ENCODE data around the gene SBF1.

The SBF1 gene

DNA sequence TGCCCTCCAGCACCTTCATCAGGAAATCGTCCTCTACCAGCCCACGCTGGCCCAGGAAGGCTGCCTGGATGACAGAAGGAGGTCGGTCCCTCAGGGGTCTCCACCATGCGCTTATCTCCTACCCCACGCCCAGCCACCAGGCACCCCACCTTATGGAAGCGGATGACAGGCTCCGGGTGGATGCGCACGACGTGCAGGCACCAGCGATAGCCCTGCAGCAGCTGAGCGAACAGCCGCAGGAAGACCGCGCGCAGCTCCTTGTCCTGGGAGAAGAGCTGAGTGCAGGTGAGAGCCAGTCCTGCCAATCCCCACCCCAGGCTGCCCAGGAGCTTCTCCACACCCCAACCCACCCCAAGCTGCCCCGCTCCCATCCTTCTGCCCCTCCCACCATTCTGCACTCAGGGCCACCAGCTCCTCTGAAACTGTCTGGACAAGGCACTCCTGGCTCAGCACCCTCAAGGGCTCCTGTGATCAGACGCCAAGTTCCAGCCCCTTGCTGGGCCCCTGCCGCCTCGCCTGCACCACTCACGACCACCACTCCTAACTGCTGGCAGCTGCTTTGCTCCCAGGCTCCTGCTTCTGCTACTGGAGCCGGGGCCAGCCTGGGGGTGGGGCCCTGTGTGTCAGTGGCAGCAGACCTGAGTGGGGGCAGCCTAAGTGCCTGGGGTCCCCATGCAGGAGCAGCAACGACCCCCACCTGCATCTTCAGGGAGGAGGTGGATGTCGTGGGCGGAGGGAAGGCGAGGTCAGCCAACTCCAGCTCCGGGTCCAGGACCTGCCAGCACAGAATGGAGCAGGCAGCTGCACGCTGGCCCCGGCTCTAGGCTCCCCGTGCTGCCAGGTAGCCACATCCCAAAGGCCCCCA is 9.5 kb downstream of the SBF1 start:
- no peak for DNase-seq

DNA sequence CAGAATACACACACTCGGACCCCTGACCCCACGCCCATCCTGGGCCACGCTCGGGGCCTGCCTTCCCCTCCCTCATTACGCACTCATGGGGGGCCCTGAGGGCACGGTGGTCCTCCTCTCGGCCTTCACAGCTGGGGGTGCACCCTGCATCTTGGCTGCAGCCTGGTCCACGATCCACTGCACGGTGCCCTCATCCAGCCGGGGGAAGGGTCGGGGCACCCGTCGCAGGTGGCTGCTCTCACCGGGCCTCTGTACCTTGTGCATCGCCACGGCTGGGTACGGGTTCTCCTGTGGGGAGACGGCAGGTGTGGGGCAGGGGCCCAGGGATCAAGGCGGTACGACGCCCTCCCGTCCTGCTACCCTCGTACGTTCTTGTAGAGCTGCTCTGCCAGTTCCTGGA is 10.4 kb downstream of the SBF1 start:
- no peak for DNase-seq

DNA sequence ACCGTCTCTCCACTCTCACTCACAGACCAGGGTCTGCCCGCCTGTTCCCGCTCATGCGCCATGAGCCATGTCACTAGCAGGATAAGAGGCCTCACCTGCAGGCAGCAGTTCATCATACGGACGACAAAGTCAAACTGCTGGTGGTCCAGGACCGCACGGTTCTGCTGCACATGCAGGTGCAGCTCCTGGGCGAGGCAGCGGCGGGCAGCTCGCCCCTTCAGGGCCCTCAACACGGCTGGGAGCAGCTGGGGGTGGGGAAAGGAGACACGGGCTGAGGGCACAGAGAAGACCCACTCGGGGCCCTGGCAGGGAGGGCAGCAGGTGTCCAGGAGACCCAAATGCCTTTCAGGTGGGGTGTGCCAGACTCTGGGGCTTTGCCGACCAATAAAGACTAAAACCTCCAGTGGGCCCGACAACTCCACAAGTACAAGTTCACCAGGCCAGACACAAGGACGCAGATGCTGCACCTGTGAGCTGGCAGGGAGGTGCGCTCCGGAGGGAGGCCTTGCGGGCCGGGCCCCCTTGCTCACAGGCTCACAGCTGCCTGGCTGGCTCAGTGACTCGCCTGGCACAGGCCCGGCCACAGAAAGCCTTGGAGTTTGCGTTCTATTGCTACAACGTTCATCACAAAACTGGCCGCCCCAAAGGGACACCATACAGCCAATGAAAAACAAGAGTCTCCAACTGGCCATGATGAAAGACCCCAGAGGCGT is 11.5 kb downstream of the SBF1 start:
- DNase-seq: no peak

DNA sequence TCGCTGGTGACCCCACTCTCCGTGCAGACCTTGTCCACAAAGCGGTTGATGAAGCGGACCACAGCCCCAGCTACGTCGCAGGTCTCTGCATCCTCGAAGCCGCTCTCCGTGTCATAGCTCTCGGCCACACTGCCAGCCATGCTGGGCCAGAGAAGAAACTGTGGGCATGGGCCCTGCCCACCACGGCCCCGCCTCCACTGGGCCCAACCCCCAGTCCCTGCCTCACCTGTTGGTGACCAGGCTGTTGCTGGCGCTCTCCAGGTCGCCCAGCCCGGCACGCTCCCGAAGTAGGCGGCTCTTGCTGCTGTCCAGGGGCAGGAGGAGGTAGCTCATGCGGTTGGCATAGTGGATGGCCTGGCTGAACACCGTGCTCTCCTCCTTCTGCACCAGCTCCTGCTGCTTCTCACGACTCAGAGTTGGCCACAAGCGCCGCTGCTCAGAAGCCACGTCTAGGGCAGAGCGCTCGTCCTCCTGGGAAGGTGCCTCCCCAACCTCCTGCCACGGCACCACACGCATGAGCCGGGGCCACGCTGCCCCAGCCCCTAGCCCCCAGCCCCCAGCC is 12.8 kb downstream of the SBF1 start:
- DNase-seq: no peak

DNA sequence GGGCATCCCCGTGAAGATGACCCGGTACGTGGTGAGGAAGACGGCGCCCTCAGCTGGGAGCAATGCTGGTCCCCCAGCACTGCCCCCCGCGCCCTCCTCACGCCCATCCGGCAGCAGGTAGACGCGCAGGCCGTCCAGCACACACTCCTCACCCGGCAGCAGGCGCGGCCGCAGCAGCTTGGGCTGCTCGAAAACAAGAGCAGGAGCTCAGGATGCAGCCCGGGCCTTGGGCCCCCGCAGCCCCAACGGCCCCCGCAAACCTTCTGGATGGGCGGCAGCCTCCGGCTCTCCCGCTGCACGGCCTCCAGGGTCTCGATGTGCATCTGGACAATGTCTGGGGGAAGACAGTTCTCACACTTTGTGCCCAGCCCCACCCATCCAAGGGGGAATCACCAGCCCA is 13.3 kb downstream of the SBF1 start:
- DNase-seq: no peak

DNA sequence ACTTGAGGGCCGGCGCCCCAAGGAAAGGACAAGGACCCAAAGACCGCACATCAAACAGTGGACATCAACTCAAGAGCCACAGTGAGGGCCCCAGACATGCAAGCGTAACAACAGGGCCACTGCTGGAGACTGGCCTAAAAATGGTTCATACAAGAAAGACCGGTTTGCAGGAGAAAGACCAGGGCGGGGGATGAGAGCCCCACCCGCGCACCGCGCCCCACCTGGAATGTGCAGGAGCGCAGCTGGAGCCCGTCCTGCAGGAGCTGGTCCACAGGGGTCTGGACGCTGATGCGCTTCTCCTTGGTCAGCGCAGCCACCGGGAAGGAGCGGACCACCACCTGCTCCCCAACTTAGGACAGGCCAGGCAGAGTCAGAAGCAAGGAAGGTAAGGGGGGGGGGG is 13.9 kb downstream of the SBF1 start:
- DNase-seq: no peak

DNA sequence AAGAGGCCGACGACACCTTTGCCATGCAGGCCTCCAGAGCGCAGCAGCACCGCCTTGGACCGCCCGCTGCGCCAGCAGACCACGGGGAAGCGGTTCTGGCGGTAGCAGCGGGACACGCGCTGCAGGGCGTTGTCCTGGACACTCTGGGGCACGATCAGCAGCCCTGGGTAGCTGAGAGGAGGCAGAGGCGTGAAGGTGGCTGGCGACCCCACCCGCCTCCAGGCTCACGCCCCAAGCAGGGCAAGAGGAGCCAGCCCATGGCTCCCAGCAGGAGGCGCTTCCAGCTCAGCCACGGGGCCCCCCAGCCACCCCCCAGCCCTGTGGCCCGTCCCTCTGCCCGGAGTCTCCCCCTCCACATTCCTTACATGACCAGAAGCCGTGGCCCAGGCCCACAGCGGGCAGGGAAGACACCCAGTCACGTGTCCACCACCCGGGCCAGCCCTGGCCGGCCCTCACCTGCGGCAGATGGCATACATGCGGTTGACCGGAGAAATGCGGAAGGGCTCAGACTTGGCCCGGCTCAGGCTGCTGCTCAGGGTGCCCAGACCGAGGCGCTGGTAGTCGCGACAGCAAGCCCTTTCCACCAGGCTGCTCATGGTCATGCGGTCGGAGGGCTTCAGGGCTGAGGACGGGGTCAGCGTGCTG is 15.2 kb downstream of the SBF1 start:
- no peak for DNase-seq

DNA sequence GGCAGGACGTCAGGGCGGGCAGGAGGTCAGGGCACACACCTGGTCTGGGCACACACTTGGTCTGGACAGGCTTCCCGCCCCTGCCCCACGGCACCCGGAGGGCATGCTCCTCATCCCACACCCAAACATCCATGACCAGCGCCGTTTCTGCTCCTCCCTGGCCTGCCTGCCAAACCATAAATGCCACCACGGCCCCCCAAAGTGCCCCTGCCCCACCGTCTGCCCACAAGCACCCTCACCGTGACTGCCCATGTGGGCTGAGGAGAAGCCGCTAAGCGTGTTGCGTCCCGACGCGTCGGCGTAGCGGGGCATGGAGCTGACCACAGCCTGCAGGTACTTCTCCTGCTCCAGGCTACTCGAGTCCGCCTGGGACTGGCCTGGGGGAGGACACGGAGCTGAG is 15.8 kb downstream of the SBF1 start:
- no peak for DNase-seq

DNA sequence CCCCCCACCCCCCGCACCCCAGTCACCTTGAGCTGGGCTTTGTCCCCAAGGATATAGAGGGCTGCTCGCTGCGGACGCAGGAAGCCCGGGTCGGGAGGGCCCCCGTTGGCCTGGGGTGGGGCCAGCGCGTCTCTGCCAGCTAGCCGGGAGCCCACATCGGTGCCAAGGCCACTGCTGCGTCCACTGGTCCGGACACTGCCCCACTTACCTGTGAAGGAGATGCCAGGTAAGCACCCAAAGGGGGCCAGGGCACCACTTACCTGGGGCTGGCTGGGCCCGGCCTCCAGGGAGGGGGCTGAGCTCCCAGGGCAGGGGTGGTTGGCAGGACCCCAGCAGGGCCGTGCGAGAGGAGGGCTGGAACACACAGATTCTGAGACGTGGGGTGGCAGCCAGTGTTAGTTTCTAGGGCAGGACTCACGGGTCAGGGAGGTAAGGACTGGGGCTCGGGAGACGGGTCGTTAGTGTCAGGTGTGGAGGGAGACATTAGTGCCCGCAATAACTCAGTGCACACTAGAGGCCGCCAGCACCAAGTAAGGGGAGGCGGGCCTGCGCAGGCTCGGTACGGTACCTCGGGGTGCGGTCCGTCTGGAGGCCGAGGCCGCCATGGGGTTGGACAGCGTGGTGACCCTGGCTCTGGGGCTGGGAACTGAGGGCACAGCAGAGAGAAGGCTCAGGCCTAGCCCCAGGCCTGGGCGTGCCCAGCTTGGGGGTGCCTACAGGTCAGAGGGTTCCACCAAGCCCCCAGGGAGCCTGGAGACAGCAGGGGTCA is 18.2 kb downstream of the SBF1 start:
- no peak for DNase-seq

DNA sequence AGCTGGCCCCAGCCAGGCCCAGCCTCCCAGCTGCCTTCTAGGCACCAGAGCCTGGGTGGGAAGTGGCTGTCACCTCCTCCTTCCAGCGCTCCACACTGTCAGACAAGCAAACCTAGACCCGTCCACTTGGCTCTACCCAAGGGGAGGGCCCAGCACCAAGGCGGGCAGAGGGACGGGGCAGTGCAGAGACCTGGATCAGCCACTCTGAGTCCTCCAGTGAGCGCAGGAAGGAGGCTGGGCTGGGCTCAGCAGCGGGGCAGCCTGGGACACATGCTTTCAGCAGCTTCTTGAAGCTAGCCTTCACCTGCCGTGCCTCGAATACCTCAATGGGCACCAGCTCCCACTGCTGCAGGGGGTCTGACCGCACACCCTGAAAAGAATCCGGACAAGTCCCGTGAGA is 18.8 kb downstream of the SBF1 start:
- no peak for DNase-seq

DNA sequence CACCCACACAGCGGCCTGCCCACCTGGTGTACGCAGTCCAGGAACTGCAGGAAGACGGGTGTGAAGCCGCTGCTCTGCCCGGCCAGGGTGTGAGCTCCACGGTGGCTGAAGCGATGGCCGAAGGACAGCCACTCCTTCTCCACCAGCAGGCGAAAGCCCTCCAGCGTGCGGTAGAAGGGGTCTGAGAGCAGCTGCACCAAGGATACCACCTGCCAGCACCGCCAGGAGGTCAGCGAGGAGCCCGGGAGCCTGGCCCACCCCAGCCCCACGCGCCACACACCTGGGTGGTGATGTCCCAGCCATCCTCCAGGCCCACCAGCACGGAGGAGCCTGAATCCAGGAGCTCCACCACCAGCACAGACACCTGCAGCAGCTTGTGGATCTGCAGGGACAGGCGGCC is 19.6 kb downstream of the SBF1 start:
- DNase-seq: no peak

DNA sequence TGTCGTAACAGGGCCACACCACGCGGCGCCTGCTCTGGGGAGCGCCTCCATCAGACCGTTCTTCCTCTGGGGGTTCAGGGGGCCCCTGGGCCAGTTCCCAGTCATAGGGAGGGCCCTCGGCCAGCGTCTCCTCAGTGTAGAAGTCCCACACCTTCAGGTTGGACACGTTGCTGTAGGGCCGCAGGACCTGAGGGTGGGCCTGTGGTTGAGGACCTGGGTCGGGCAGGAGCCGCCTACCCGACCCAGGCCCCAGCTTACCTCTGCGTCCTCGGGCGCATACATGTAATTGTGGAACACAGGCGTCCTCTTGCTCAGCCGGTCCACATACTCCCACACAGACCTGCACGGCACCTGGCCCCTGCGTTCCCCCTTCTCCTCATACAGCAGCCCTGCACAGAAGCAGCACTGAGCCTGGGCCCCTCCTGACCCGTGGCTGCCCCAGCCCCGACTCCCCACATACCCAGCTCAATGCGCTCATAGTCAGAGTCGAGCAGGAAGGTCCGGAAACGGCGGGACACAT is 20.2 kb downstream of the SBF1 start:
- no peak for DNase-seq

DNA sequence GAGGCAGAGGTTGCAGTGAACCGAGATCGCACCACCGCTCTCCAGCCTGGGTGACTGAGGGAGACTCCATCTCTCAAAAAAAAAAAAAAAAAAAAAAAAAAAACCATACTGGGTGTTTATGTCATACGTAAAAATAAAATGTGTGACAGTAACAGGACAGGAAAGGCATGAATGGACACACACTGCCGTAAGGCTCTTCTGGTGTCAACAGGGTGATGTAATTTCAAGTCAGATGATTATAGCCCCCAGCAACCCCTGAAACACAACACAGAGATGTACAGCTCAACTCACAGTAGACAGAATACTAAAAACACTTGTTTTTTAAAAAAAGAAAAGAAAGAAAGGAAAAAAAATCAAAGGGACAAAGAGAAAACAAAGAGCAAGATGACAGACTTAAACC is 22.2 kb downstream of the SBF1 start:
- no peak for DNase-seq

DNA sequence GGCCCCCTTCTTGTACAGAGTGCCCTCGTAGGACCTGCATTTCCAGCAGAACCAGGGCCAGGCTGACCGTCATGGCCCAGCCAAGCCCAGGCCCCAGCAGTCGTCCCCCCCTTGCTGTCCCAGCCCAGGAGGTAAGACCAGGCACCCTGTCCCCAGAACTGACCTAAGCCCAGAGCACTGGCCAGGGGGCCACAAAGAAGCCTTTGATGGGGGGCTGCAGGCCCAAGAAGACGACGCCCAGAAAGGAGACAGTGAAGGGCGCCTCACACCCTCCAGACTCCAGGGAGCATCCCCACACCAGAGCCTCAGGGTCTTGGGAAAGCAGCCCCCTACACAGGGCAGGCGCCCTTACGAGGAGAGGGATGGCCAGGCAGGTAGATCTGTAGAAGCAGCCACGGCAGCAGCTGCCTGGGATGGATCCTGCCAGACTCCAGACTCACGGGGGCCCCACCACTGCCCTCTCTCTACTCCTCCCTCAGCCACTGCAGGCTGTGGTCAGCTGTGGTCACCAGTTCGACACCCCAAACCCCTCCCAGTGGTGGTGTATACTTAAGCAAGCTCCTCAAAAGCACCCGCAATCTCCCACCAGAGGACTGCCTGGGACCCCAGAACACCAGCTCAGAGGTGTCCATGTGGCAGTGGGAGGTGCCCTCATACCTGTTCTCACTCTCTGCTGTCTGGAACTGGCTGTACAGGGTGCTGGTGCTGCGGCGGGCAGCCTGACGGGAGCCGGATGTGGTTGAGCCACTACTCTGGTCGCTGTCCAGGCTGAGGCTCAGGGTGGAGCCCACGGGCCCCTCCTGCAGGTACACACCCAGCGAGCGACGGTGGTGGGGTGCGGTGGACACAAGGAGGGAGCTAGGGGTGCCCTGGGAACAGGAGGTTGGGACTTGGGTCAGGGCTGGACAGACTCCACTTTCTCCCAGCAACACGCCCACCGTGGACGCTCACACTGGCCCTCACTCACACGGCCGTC is 27.0 kb downstream of the SBF1 start:
- DNase-seq: no peak

DNA sequence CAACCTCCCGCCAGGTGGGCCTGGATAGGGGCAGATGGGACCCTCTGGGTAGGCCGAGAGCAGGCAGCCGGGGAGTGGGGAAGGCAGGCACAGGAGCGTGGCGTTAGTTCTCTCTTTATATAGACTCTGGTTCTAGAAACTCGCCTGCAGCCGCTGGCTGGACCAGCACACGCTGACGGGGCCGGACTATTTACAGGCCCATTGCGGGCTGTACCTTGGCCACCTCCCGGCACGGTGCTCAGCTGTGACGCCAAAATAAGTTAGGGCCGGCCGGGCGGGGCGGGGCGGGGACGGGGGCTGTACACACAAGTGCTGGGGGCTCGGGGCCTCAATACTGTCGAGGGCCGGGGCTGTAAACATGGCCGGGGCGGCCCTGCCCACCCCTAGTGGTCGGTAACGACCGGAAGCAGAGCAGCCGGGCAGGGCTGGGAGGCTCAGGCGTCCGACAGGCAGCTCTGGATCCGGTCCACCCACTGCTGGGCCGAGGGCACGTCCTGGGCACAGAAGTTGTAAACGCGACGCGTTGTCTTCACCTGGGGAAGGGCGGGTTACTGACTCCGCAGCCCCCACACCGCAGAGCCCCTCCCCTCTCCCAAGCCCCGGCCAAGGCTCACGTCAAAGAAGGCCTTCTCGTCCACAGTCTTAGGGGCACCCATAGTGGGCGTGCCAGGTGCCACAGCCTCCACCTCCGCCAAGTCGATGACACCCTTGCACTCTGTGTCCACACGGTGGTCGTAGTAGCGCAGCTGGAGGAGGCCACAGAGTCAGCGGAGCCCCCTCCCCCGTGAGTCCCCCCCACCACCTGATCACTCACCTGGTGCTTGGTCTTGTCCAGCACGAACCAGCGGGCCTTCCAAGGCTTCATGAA is 27.9 kb downstream of the SBF1 start:
- no peak for DNase-seq

DNA sequence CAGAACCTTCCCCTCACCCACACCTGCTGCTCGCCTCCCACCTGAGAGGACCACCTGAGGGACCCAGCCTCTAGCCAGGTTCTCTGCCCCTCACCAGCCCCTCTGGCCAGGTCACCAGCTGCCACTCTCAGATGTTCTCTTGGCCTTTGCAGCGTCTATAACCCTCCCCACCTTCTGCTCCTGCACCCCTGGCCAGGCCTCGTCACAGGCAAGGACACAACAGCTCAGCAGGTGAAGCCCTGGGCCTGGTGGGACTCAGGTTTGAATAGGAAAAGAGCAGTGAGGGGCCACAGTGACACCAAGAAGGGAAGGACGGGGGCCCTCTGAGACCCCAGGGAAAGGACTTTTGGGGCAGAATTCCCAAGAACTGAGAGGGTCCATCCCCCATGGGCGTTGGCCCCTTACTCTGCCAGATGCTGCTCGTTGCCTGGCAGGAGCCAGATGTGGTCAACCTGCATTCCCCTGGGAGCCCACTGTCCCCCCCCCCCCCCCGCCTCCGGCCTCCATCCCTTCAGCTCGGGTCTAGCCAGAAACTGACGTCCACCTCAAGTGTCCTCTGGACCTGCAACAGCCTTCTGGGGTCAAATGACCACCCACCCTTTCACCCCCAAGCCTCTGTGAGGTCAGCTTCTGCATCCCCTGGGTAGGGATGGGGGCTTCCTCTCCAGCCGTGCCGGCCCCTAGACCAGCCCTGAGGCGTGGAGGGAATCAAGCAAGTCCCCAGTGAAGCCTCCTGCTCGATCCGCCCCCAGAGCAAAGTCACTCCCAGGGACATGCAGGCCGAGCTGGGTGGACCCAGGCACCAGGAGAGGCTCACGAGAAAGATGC is 28.7 kb downstream of the SBF1 start:
- no peak for DNase-seq

DNA sequence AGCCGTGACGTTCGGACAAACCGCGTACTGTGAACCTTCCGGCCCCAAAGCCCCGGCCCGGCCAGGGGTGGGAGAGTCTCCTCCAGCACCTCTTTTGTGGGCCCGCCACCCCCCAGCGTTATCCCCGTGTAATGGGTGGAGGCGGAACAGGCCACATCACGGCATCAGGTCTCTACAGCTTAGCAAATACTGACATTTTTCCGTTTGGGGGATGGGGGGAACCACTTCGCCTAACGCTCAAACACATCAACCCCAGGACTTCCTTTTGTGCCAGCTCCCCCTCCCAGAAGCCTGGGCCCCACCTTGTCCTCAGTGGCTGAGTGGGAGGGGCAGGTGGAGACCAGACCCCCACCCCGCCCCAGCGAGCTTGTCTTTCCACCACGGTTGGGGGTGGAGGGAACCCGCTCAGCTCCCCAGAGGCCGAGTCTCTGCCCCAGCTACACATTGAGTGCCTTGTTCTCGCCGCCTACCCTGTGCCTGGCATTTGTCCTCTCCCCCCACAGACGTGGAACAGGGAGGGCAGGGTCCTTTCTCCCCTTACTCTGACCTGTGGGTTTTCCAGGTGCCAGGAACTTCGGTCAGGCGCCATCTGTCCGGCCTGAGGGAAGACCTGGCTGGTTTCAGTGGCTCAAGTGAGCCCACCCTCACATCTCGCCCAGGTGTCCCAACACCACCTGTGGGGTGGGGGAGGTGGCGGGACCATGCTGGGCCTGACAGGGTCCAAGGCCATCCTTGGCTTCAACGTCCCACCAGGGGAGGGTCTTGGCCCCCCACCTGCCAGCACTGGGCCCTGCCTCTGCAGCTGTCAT is 29.6 kb downstream of the SBF1 start:
- DNase-seq: no peak

DNA sequence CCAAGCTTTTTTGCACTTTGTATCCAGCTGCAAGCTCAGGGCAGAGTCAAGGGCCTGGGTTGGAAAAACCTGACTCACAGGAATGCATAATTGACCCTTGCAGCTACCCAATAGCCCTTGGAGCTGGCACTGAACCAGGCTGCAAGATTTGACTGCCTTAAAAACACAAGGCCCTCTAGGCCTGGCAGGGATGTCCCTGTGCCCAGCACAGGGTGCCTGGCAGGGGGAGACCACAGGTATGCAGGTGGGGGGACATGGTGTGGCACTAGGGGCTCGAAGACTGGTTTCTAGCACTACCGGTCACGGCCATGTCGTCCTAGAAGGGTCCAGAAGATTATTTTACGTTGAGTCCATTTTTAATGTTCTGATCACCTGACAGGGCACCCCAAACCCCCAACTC is 30.2 kb downstream of the SBF1 start:
- DNase-seq: no peak
